KMS-11 (cell line): Measurements from ENCODE around the gene KCNIP1.
"Not testable (repeated sequence)": the region's sequence is repeated elsewhere in the genome, so short reads cannot be mapped to it uniquely, and the experiment has no call there.

Experiments used
- H2AFZ ChIP-seq: fragments of 200-600 bp; sonication (generic); 2 replicates; pipeline ENCODE4 v1.6.1; 2016; ENCODE audit warnings: antibody characterized with exemption, mixed run types, low read depth
- H3K27ac ChIP-seq: fragments of 200-600 bp; sonication (generic); 2 replicates; pipeline ENCODE4 v1.6.1; 2016; ENCODE audit warnings: mild to moderate bottlenecking, mixed run types
- H3K27me3 ChIP-seq: fragments of 200-600 bp; sonication (generic); 2 replicates; pipeline ENCODE4 v1.6.1; 2017; ENCODE audit warnings: mild to moderate bottlenecking, low read depth, mixed run types, moderate library complexity; ENCODE audit not compliant: insufficient read depth
- H3K36me3 ChIP-seq: fragments of 200-600 bp; sonication (generic); 2 replicates; pipeline ENCODE4 v1.6.1; 2017; ENCODE audit warnings: mild to moderate bottlenecking, mixed run types; ENCODE audit not compliant: insufficient read depth
- H3K4me1 ChIP-seq: fragments of 200-600 bp; sonication (generic); 2 replicates; pipeline ENCODE4 v1.6.1; 2016; ENCODE audit warnings: mild to moderate bottlenecking, low read depth, mixed run types; ENCODE audit not compliant: poor library complexity, severe bottlenecking
- H3K4me2 ChIP-seq: fragments of 200-600 bp; sonication (generic); 2 replicates; pipeline ENCODE4 v1.7.0; 2016; ENCODE audit warnings: mild to moderate bottlenecking, mixed run types
- H3K4me3 ChIP-seq: fragments of 200-600 bp; sonication (generic); IDR thresholded peaks from 2 replicates; pipeline ENCODE4 v1.6.1; 2017; ENCODE audit warnings: low read depth, low read length, mixed read lengths; ENCODE audit not compliant: insufficient read depth
- H3K79me2 ChIP-seq: fragments of 200-600 bp; sonication (generic); 2 replicates; pipeline ENCODE4 v1.6.1; 2016; ENCODE audit warnings: low read depth, mixed run types; ENCODE audit not compliant: insufficient read depth
- H3K9ac ChIP-seq: fragments of 200-600 bp; sonication (generic); 2 replicates; pipeline ENCODE4 v1.6.1; 2016; ENCODE audit warnings: mild to moderate bottlenecking, mixed run types
- H4K20me1 ChIP-seq: fragments of 200-600 bp; sonication (generic); 2 replicates; pipeline ENCODE4 v1.6.1; 2016; ENCODE audit warnings: mild to moderate bottlenecking, mixed run types; ENCODE audit not compliant: insufficient read depth
- CTCF ChIP-seq: fragments of 200-600 bp; sonication (generic); conservative IDR thresholded peaks from 2 replicates; pipeline ENCODE4 v1.6.1; 2017; ENCODE audit warnings: low read depth, mild to moderate bottlenecking, antibody characterized with exemption, low read length, moderate library complexity, mixed read lengths

Gene KCNIP1

GRCh38 chr5:170751631-170752030, 247.8 kb downstream of the KCNIP1 start:
- Histone ChIP-seq H3K27ac (no peak overlapping the region), H3K4me2 (no peak overlapping the region), H2AFZ (no peak overlapping the region), H3K4me3 (no peak overlapping the region), H3K27me3 (no peaks in the 10 kb centered on the region), H3K36me3 (no peaks in the 10 kb centered on the region), H4K20me1 (no peaks in the 10 kb centered on the region), H3K79me2 (no peaks in the 10 kb centered on the region), H3K4me1 (peaks cover 3% of the 10 kb centered on the region), H3K9ac (no peak overlapping the region)
- TF ChIP-seq CTCF = no peak

- H3K4me2 ChIP-seq = no peak overlapping the region
- H3K27ac ChIP-seq = no peak overlapping the region
- H3K9ac ChIP-seq = no peak overlapping the region
- H3K79me2 ChIP-seq = no peaks in the 10 kb centered on the region
- no peaks in the 10 kb centered on the region for H3K36me3 ChIP-seq
- no peaks in the 10 kb centered on the region for H4K20me1 ChIP-seq
- H3K4me3 ChIP-seq = no peak overlapping the region
- H2AFZ ChIP-seq = no peak overlapping the region
- H3K4me1 ChIP-seq = no peaks in the 10 kb centered on the region
- TF ChIP-seq CTCF = no peak
- no peaks in the 10 kb centered on the region for H3K27me3 ChIP-seq
Measured at GRCh38 chr5:170752257-170753215, 248.7 kb downstream of the KCNIP1 start.

DNA sequence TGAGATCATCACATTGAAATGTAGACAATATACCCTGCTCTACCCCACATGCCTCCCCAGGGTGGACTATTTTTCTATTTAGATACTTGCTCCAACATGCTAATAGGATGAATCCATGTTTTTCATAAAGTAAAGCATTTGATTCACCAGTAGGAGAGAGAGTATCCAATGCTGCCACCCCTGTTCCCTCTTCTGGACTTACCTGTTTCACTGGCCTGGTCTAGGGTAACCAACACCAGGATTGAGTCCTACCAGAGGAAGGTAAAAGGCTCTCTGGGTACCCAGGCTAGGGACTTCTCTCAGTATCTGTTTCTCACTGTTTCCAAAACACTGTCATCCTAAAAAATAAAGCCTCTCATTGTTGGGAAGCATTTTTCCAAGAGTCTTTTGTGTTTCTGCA, 249.5 kb downstream of the KCNIP1 start:
- Histone ChIP-seq H3K36me3 (no peaks in the 10 kb centered on the region), H3K79me2 (no peaks in the 10 kb centered on the region)
- TF ChIP-seq CTCF = no peak

GRCh38 chr5:170754508-170754907, 250.7 kb downstream of the KCNIP1 start:
- not testable (repeated sequence) for H3K36me3 ChIP-seq, H3K4me1 ChIP-seq, H3K4me3 ChIP-seq, H3K27ac ChIP-seq, H3K4me2 ChIP-seq, H4K20me1 ChIP-seq, H3K27me3 ChIP-seq, H3K79me2 ChIP-seq, H2AFZ ChIP-seq, H3K9ac ChIP-seq

More for the DNA sequence above, 249.5 kb downstream of the KCNIP1 start:
- H3K27ac ChIP-seq = no peak overlapping the region
- H3K4me1 ChIP-seq = no peaks in the 10 kb centered on the region
- H4K20me1 ChIP-seq = no peaks in the 10 kb centered on the region
- H3K9ac ChIP-seq = no peak overlapping the region
- no peak overlapping the region for H3K4me3 ChIP-seq
- no peaks in the 10 kb centered on the region for H3K27me3 ChIP-seq
- no peak overlapping the region for H2AFZ ChIP-seq
- no peak overlapping the region for H3K4me2 ChIP-seq
